HL-60 (cell line): ENCODE measurements around the gene LEPROT.
"Not testable (repeated sequence)": the region's sequence is repeated elsewhere in the genome, so short reads cannot be mapped to it uniquely, and the experiment has no call there.

ENCODE experiments used
- DNase-seq, 2 experiments: peaks; one replicate each; pipeline ENCODE4 v3.0.0-alpha.2; 2010 to 2020; ENCODE audit warnings: low read depth in 1 of 2, low spot score in 1 of 2
- H3K27ac ChIP-seq: fragments of 250-450 bp; sonication (Bioruptor Pico); replicated peaks from 2 replicates; pipeline ENCODE4 v1.5.1; 2020; ENCODE audit warnings: mild to moderate bottlenecking, moderate library complexity
- H3K27me3 ChIP-seq: fragments of 250-450 bp; sonication (Bioruptor Pico); 2 replicates; pipeline ENCODE4 v1.5.1; 2021; ENCODE audit warnings: mild to moderate bottlenecking, moderate library complexity; ENCODE audit not compliant: insufficient read depth, poor library complexity, severe bottlenecking
- H3K4me3 ChIP-seq: replicated peaks from 2 replicates; pipeline ENCODE4 v1.5.1; 2011; ENCODE audit warnings: mild to moderate bottlenecking, control low read depth, low read length; ENCODE audit not compliant: insufficient read depth
- GABPA ChIP-seq: IDR thresholded peaks from 2 replicates; pipeline ENCODE4 v1.6.1; 2012; ENCODE audit warnings: low read depth
- POLR2AphosphoS5 ChIP-seq: IDR thresholded peaks from 2 replicates; pipeline ENCODE4 v1.6.1; 2012; ENCODE audit warnings: low read depth
- SPI1 ChIP-seq: IDR thresholded peaks from 2 replicates; pipeline ENCODE4 v1.6.1; 2012; ENCODE audit warnings: low read depth, mild to moderate bottlenecking, borderline replicate concordance
- TF ChIP-seq, protein P1 (sequence below): IDR thresholded peaks from one replicate; pipeline ENCODE4 v1.5.1; 2011; ENCODE audit warnings: low read length, control low read depth, inconsistent platforms; ENCODE audit not compliant: insufficient read depth
- TF ChIP-seq, protein P2 (sequence below): IDR thresholded peaks from 2 replicates; pipeline ENCODE4 v1.6.1; 2012; ENCODE audit warnings: low read depth; ENCODE audit not compliant: insufficient replicate concordance

The LEPROT gene

DNA sequence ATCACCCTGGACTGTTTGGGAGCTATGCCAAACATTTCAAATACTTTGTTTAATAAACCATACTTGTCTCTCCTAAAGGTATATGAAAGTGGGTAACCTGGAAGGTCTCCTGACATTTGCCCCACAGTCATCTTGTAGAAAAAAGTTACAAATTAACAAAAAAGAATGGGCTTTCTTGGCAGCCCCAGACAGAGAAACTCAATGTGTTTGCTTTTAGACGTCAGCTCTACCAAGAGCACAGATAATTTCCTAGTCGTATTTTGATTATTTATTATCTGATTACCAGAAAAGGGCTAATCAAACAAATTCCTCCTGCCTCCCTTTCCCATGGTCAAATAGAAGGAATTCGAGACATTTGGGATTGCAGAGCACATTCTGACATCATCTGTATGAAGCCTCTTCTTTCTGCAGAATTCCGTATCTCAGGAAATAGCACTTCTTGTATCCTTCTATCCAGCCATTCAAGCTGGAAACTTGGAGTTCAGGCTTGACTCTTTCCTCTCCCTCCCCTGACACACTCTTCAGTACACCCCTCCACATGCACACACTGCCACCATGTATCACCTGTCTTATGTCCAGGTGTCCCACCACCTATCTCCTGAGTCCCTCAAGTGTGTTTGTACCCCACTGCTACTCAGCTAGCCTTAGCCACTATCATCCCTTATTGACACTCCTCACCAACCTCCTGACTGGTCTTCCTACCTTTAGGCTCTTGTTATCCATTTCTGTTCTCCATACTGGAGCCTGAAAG lies 42.8 kb upstream of the LEPROT start:
- Histone ChIP-seq H3K4me3 (no peak overlapping the region), H3K27me3 (no peaks in the 10 kb centered on the region), H3K27ac (no peak overlapping the region)
- DNase-seq, result no peak
- TF ChIP-seq SPI1 (no peak), POLR2AphosphoS5 (no peak), GABPA (no peak)
- TF ChIP-seq, protein P1, sequence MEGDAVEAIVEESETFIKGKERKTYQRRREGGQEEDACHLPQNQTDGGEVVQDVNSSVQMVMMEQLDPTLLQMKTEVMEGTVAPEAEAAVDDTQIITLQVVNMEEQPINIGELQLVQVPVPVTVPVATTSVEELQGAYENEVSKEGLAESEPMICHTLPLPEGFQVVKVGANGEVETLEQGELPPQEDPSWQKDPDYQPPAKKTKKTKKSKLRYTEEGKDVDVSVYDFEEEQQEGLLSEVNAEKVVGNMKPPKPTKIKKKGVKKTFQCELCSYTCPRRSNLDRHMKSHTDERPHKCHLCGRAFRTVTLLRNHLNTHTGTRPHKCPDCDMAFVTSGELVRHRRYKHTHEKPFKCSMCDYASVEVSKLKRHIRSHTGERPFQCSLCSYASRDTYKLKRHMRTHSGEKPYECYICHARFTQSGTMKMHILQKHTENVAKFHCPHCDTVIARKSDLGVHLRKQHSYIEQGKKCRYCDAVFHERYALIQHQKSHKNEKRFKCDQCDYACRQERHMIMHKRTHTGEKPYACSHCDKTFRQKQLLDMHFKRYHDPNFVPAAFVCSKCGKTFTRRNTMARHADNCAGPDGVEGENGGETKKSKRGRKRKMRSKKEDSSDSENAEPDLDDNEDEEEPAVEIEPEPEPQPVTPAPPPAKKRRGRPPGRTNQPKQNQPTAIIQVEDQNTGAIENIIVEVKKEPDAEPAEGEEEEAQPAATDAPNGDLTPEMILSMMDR, result no peak
- TF ChIP-seq, protein P2, sequence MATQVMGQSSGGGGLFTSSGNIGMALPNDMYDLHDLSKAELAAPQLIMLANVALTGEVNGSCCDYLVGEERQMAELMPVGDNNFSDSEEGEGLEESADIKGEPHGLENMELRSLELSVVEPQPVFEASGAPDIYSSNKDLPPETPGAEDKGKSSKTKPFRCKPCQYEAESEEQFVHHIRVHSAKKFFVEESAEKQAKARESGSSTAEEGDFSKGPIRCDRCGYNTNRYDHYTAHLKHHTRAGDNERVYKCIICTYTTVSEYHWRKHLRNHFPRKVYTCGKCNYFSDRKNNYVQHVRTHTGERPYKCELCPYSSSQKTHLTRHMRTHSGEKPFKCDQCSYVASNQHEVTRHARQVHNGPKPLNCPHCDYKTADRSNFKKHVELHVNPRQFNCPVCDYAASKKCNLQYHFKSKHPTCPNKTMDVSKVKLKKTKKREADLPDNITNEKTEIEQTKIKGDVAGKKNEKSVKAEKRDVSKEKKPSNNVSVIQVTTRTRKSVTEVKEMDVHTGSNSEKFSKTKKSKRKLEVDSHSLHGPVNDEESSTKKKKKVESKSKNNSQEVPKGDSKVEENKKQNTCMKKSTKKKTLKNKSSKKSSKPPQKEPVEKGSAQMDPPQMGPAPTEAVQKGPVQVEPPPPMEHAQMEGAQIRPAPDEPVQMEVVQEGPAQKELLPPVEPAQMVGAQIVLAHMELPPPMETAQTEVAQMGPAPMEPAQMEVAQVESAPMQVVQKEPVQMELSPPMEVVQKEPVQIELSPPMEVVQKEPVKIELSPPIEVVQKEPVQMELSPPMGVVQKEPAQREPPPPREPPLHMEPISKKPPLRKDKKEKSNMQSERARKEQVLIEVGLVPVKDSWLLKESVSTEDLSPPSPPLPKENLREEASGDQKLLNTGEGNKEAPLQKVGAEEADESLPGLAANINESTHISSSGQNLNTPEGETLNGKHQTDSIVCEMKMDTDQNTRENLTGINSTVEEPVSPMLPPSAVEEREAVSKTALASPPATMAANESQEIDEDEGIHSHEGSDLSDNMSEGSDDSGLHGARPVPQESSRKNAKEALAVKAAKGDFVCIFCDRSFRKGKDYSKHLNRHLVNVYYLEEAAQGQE, result no peak

DNA sequence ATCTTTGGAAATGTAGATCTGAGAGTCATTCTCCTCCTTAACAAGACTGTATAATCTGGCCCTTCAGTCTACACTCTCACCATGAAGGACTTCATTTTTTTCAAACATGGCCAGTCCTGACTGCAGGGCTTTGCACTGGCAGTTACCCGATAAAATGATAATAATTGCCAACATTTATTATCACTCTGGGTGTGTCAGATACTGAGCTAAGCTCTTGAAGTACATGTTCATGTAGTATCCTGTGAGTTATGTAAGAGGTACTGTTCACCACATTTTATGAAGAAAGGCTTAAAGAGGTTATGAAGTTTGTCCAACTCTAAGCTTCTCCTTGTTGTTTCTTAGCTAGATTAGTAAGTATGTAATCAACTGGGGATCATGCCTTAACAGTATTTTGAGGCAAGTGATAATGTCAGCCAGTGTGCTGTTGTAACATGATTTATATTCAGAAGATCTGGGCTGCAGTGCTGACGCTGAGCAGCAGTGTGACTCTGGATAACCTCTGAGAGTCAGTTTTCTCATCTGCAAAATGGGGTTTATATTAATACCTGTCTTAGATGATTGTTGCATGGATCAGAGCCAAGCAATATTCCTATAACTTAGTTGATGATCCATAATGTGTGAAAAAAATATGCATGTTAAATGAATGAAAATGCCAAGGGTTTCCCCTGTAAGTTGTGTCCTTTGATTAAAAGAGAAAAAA lies 42.1 kb upstream of the LEPROT start:
- DNase-seq, result no peak
- Histone ChIP-seq H3K27me3 (no peaks in the 10 kb centered on the region), H3K27ac (no peak overlapping the region), H3K4me3 (no peak overlapping the region)
- TF ChIP-seq SPI1 (no peak), GABPA (no peak), POLR2AphosphoS5 (no peak)
- TF ChIP-seq, protein P1, result no peak
- TF ChIP-seq, protein P2, result no peak

DNA sequence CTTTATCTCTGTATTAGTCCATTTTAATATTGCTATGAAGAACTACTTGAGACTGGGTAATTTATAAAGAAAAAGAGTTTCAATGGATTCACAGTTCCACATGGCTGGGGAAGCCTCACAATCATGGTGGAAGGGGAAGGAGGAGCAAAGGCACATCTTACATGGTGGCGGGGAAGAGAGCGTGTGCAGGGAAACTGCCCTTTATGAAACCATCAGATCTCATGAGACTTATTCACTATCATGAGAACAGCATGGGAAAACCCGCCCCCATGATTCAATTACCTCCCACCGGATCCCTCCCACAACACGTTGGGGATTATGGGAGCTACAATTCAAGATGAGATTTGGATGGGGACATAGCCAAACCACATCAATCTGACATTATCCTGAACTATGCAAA lies 36.0 kb upstream of the LEPROT start:
- H3K4me3 ChIP-seq, H3K27ac ChIP-seq, H3K27me3 ChIP-seq, DNase-seq: not testable (repeated sequence)

DNA sequence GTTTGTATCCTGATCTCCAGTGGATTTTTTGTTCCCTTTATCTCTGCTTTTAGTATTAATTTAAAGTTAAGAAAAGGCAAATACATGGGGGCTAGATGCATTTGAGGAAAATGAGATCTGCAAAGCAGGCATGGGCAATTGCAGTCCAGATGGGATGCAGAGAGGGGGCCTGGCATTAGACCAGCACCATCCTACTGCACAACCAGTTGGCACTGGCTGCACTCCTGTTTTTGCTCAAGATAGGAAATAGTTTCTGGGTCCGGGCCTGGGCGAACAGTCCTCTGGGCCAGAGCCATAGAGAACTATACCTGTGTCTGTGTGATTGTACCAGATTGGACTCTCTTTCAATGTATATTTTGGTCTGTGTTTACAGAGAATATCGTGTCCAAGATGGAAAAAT lies 34.0 kb upstream of the LEPROT start:
- no peak for DNase-seq

More for the DNA sequence above, 34.0 kb upstream of the LEPROT start:
- H3K4me3 ChIP-seq, result no peak overlapping the region
- H3K27me3 ChIP-seq, result no peaks in the 10 kb centered on the region
- H3K27ac ChIP-seq, result no peak overlapping the region
- TF ChIP-seq POLR2AphosphoS5 (no peak), GABPA (no peak), SPI1 (no peak)
- TF ChIP-seq, protein P1, result no peak
- TF ChIP-seq, protein P2, result no peak
